ENCODE measurements around the gene SARDH. TPM values are rescaled to one million over a fixed set of nuclear protein-coding genes. Genes with fewer than 3 reads are reported as not detected.

The SARDH gene
- total RNA-seq, 3 donors from 2014 or later: 3.6 to 5.5 (median 5.0) TPM

DNA sequence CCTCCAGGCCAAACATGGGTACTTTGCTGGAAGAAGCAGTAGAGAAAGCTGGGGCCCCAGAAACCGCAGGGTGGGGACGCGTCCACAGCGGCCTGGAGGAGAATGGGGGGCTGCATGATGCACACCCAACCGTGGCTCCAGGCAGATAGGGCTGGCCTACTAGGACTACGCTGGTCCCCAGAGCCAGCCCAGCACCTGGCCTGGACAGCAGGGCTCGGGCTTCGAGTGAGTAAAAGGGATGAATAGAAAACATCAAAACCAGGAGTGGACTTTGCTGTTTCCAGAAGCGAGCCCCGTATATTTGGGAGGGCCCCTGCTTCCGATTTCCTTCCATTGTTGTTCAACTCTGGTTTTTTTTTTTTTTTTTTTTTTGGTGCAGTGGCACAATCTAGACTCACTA lies 71.3 kb downstream of the SARDH start:
- Mint-ChIP-seq H3K36me3 (ENCODE audit: insufficient read depth) (peaks cover under 1% of the 10 kb centered on the region), H3K4me1 (ENCODE audit: low read depth) (peaks cover 2% of the 10 kb centered on the region), H3K27me3 (ENCODE audit: low read depth) (no peaks in the 10 kb centered on the region), H3K9me3 (no peaks in the 10 kb centered on the region), H3K4me3 (no peak overlapping the region)
- ATAC-seq (no peak), DNase-seq (no peak)

DNA sequence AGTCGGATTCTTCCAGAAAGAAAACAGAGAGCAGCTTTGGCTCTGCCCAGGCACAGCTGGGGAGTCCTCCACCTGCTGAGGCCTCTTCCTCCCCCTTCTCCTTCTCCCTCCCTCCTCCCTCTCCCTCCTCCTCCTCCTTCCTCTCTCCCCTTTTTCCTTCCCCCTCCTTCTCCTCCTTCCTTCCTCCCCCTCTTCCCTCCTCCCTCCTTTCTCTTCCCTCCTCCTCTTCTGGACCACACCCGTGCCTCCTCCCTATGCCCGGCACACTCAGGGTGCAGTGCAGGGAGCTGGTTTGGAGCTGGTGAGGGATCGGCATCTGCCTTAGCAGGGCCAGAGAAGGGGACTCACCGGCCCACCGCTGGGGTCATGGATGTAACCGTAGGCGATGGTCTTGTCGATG lies 71.8 kb downstream of the SARDH start:
- Mint-ChIP-seq H3K4me1 (ENCODE audit: low read depth) (peaks cover 2% of the 10 kb centered on the region), H3K4me3 (no peak overlapping the region), H3K27me3 (ENCODE audit: low read depth) (peaks cover 2% of the 10 kb centered on the region), H3K9me3 (no peaks in the 10 kb centered on the region), H3K36me3 (ENCODE audit: insufficient read depth) (no peaks in the 10 kb centered on the region)
- DNase-seq (no peak), ATAC-seq (no peak)

DNA sequence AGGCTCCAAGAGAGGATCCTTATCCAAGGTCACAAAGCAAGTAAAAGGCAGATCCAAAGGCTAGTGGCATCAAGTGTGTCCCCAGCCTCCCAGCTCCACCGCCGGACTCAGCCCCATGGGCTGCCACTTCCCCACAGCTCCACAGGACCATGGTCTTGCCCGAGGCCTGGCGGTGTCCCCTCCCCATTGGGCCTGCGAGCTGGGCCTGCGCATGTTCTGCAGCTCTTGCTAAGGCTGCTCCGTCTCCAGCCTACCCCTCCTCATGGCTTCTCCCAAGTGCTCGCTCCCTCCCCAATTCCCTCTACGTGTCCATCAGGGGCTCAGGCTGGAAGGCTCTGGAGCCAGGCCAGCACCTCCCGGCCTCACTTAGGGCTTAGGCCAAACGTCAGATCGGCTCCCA lies 72.6 kb downstream of the SARDH start:
- H3K9me3 Mint-ChIP-seq: no peaks in the 10 kb centered on the region
- H3K27me3 Mint-ChIP-seq (ENCODE audit: low read depth): peaks cover 2% of the 10 kb centered on the region
- no peak overlapping the region for H3K4me3 Mint-ChIP-seq
- DNase-seq (no peak), ATAC-seq (no peak)
- no peaks in the 10 kb centered on the region for H3K36me3 Mint-ChIP-seq (ENCODE audit: insufficient read depth)
- no peaks in the 10 kb centered on the region for H3K4me1 Mint-ChIP-seq (ENCODE audit: low read depth)

DNA sequence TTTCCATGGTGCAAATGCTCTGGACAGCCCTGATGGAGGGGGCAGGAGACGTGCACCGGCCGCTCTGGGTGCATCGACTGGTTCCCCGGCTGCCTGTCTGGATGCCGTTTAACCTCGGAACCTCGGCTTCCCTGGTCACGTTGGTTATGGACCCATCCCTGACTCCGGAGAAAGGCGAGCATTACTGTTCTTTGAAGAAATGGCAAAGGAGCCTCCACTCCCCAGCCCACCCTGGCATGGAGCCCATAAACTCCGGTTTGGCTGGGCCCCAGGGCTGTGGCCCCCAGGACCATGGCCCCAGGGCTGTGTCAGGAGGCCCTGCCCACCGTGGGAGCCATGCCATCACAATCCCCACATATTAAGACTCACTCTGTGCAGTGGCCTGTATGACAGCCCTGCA lies 73.1 kb downstream of the SARDH start:
- no peak for ATAC-seq
- no peaks in the 10 kb centered on the region for H3K9me3 Mint-ChIP-seq
- no peaks in the 10 kb centered on the region for H3K36me3 Mint-ChIP-seq (ENCODE audit: insufficient read depth)
- no peak for DNase-seq
- peaks cover 1% of the 10 kb centered on the region for H3K4me1 Mint-ChIP-seq (ENCODE audit: low read depth)
- H3K27me3 Mint-ChIP-seq (ENCODE audit: low read depth): peaks cover 2% of the 10 kb centered on the region
- H3K4me3 Mint-ChIP-seq: no peak overlapping the region

DNA sequence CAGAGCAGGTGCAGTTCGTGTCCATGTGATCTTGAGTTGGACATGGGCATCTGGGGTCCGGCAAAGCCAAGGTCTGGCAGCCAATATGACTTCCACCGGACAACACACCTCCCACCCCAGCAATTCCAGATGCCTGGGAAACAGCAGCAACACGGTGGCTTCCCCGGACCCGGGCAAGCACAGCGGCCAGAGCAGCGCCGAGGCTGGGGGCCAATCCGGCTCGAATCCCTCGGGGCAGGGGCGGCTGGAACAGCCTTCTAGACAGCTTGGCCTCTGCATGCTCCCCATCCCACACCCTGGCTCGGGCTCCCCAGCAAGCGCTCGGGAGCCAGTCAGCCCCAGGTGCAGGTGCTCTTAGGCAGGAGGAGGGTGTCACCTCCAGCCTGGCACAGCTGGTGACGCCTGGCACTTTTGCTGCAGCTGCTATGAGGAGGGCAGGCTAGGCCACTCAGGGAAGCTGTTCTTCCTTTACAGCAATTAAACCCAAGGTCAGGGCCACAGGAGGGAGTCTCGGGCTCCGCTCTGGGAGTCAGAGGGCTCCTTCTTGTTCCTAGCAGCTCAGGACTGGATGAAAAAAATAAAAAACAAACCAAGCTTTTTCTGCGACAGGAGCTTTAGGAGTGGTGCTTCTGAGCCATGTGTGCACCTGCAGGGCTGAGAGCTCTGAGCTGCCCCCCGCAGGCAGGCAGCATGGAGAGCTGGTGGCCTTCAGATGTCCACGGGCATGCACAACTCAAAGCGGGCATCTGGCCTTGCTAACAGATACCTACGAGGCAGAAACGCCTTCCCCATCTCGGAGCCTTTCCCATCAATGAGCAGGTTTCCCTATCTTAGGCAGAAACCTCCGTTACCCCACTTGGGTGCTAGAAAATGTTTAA lies 73.7 kb downstream of the SARDH start:
- Mint-ChIP-seq H3K36me3 (ENCODE audit: insufficient read depth) (no peaks in the 10 kb centered on the region), H3K9me3 (no peaks in the 10 kb centered on the region), H3K27me3 (ENCODE audit: low read depth) (peaks cover 4% of the 10 kb centered on the region), H3K4me3 (no peak overlapping the region), H3K4me1 (ENCODE audit: low read depth) (peaks cover 3% of the 10 kb centered on the region)
- ATAC-seq (no peak), DNase-seq (no peak)

- H3K4me3 Mint-ChIP-seq: no peak overlapping the region
- no peaks in the 10 kb centered on the region for H3K36me3 Mint-ChIP-seq (ENCODE audit: insufficient read depth)
- ATAC-seq (no peak), DNase-seq (no peak)
- peaks cover 20% of the 10 kb centered on the region for H3K4me1 Mint-ChIP-seq (ENCODE audit: low read depth)
- peaks cover 19% of the 10 kb centered on the region for H3K27me3 Mint-ChIP-seq (ENCODE audit: low read depth)
- H3K9me3 Mint-ChIP-seq: no peaks in the 10 kb centered on the region
Measured at GRCh38 chr9:133661846-133662540, 76.2 kb downstream of the SARDH start.

- peaks cover 38% of the 10 kb centered on the region for H3K27me3 Mint-ChIP-seq (ENCODE audit: low read depth)
- DNase-seq (no peak), ATAC-seq (no peak)
- no peak overlapping the region for H3K4me3 Mint-ChIP-seq
- peaks cover 28% of the 10 kb centered on the region for H3K4me1 Mint-ChIP-seq (ENCODE audit: low read depth)
- H3K36me3 Mint-ChIP-seq (ENCODE audit: insufficient read depth): no peaks in the 10 kb centered on the region
- no peaks in the 10 kb centered on the region for H3K9me3 Mint-ChIP-seq
Measured at GRCh38 chr9:133659516-133659915, 78.6 kb downstream of the SARDH start.

DNA sequence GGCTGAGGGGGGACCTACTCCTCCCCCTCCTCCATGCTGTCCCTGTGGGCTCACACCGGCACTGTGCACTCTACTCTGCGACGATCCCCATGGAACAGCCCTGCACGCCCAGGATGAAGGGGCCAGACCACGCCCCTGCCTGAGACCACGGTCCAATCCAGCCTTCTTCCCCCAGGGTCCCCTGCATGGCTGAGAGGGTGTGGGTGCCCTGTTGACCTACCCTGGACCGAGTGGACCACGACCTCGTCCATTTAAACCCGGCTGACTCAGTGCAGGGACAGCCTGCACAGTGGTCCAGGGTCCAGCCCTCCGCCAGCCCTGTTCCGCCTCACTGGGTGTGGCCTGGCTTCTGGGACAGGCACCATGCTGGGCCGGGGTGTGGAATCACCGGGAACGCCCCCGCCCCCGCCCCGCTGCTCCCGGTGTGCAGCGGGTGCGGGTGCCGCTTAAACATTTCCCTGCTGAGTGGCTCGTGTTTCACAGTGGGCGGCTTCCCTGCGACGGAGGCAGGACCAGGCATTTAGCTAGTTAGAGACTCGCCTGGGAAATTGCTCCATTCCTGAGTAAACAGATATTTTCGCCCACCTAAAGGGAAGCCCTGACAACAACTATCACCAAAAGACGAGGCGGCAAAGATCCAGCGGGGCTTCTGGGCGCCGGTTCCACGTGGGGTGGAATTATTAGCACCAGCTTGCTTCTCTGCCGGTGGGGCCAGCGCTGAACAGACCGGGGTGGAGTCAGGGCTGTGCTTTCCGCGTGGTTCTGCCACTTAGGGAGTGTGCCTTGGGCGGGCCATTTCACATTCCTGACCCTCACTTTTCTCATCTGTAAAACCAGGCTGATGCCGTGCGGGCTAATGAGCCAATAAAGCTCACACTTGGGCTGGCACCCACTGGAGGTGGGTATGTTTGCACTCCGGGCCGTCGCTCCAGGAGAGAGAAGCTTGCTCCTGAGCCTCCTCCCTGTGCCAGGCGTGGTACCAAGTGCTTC lies 79.4 kb downstream of the SARDH start:
- peaks cover 43% of the 10 kb centered on the region for H3K27me3 Mint-ChIP-seq (ENCODE audit: low read depth)
- no peak for DNase-seq
- peak; percentile 42 to 49 for ATAC-seq

DNA sequence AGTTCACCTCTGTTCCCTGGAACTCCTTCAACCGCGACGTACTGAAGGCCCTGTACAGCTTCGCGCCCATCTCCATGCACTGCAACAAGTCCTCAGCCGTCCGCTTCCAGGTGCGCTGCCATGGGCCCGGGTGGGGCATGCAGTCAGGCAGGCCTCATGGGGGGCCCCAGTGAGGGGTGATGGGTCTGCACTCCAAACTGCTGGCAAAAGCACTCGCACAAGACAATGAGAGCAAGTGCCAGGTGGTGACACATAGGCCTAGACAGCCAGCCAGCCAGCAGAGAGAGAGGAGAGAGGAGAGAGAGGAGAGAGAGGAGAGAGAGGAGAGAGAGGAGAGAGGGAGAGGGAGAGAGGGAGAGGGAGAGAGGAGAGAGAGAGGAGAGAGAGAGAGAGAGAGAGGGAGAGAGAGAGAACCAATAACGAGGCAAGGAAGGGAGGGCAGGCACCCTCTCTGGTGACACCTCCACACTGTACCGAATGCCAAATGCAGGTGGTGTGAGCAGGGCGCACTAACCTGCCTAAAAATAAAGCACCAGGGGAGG lies 81.0 kb downstream of the SARDH start:
- Mint-ChIP-seq H3K27me3 (ENCODE audit: low read depth) (peaks cover 51% of the 10 kb centered on the region), H3K9me3 (no peaks in the 10 kb centered on the region), H3K4me1 (ENCODE audit: low read depth) (peaks cover 28% of the 10 kb centered on the region), H3K4me3 (no peak overlapping the region), H3K36me3 (ENCODE audit: insufficient read depth) (no peaks in the 10 kb centered on the region)
- DNase-seq: no peak
- ATAC-seq: peak in 1 of 2 donors; percentile 15

More for the DNA sequence above, 79.4 kb downstream of the SARDH start:
- H3K4me1 Mint-ChIP-seq (ENCODE audit: low read depth): peaks cover 28% of the 10 kb centered on the region
- peak overlapping the region; percentile 21 for H3K4me3 Mint-ChIP-seq
- H3K9me3 Mint-ChIP-seq: no peaks in the 10 kb centered on the region
- H3K36me3 Mint-ChIP-seq (ENCODE audit: insufficient read depth): no peaks in the 10 kb centered on the region

DNA sequence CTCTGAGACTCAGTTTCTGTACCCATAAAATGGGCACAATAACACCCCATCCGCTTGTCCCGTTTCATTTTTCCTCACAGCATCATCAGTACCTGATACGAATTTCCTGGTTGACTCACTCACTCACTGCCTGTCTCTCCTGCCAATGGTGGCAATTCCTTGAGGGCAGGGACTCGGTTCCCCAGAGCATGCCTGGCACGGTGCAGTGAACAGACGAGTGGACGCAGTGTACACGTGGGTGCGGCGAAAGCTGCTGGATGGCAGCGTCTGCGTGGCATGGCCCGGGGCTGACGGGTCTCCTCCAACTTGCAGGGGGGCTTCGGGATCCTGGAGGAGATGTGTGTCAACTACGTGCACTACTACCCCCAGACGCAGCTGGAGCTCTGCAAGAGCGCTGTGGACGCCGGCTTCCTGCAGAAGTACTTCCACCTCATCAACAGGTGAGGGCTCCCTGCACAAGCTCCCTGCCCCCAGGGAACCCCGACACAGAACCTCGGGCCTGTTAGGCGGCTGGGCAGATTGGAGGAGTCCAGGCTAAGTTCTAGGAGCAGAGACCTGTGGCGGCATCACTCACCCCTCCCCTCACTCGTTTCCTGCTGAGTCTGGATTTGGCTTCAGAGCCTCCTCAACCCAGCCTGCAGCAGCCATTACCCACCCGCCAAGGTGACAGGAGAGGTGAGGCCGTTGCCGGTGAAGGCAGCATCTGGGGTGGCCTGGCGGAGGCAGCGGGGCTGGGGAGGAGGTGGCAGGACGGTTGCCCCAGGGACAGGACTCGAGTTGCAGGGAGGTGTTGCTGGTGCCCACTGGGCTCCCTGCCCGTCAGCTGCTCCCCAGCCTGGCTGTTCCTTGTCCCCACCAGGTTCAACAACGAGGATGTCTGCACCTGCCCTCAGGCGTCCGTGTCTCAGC lies 81.7 kb downstream of the SARDH start:
- no peaks in the 10 kb centered on the region for H3K9me3 Mint-ChIP-seq
- peak; percentile 43 for DNase-seq
- peaks cover 28% of the 10 kb centered on the region for H3K4me1 Mint-ChIP-seq (ENCODE audit: low read depth)
- peak in 1 of 2 donors; percentile 23 for ATAC-seq
- H3K36me3 Mint-ChIP-seq (ENCODE audit: insufficient read depth): no peaks in the 10 kb centered on the region
- peak overlapping the region; percentile 44 for H3K4me3 Mint-ChIP-seq
- H3K27me3 Mint-ChIP-seq (ENCODE audit: low read depth): peaks cover 54% of the 10 kb centered on the region

- no peak for ATAC-seq
- no peak overlapping the region for H3K4me3 Mint-ChIP-seq
- no peaks in the 10 kb centered on the region for H3K9me3 Mint-ChIP-seq
- no peaks in the 10 kb centered on the region for H3K36me3 Mint-ChIP-seq (ENCODE audit: insufficient read depth)
- peaks cover 28% of the 10 kb centered on the region for H3K4me1 Mint-ChIP-seq (ENCODE audit: low read depth)
- no peak for DNase-seq
- H3K27me3 Mint-ChIP-seq (ENCODE audit: low read depth): peaks cover 54% of the 10 kb centered on the region
Measured at GRCh38 chr9:133655701-133656100, 82.5 kb downstream of the SARDH start.

GRCh38 chr9:133654736-133655657 lies 83.2 kb downstream of the SARDH start:
- H3K27me3 Mint-ChIP-seq (ENCODE audit: low read depth): peaks cover 54% of the 10 kb centered on the region
- DNase-seq (no peak), ATAC-seq (no peak)
- H3K36me3 Mint-ChIP-seq (ENCODE audit: insufficient read depth): no peaks in the 10 kb centered on the region
- H3K9me3 Mint-ChIP-seq: no peaks in the 10 kb centered on the region
- H3K4me1 Mint-ChIP-seq (ENCODE audit: low read depth): peaks cover 26% of the 10 kb centered on the region
- H3K4me3 Mint-ChIP-seq: no peak overlapping the region
